IgD-negative memory B cell (primary cell): ENCODE results near the gene PIK3CG. TPM values are rescaled to one million over a fixed set of nuclear protein-coding genes. Genes with fewer than 3 reads are reported as not detected.
A peak's percentile ranks its signal among the peaks of the same experiment; 100 is the strongest.
"Not testable (repeated sequence)": the region's sequence is repeated elsewhere in the genome, so short reads cannot be mapped to it uniquely, and the experiment has no call there.

Experiments used
- H3K27ac Mint-ChIP-seq, 3 donors: one replicate each; pipeline ENCODE4 v1.8.0; 2020 to 2022; ENCODE audit warnings: mild to moderate bottlenecking in 3 of 3, mixed read lengths in 3 of 3, moderate library complexity in 1 of 3
- H3K27me3 Mint-ChIP-seq: one replicate; pipeline ENCODE4 v1.8.0; 2021; ENCODE audit warnings: mixed read lengths
- H3K36me3 Mint-ChIP-seq: one replicate; pipeline ENCODE4 v1.8.0; 2020; ENCODE audit warnings: mild to moderate bottlenecking, mixed read lengths
- H3K4me1 Mint-ChIP-seq, 3 donors: one replicate each; pipeline ENCODE4 v1.8.0; 2020 to 2022; ENCODE audit warnings: mixed read lengths in 3 of 3, mild to moderate bottlenecking in 1 of 3
- H3K4me3 Mint-ChIP-seq, 4 donors: one replicate each; pipeline ENCODE4 v1.8.0; 2020 to 2022; ENCODE audit warnings: mild to moderate bottlenecking in 4 of 4, mixed read lengths in 4 of 4, moderate library complexity in 3 of 4
- H3K9me3 Mint-ChIP-seq, 3 donors: one replicate each; pipeline ENCODE4 v1.8.0; 2020 to 2021; ENCODE audit warnings: mixed read lengths in 3 of 3, mild to moderate bottlenecking in 1 of 3
- polyA plus RNA-seq: library from polyadenylated mRNA; unstranded; fragments of 300-500 nt; fragmentation: Illumina TruSeq; gene quantifications from one replicate; pipeline ENCODE4 v1.2.3, GENCODE V29; 2021

Gene PIK3CG
- polyA plus RNA-seq, 1 donor from 2014 or later: 27.7 TPM

GRCh38 chr7:106844279-106844997 is 20.6 kb upstream of the PIK3CG start:
- Mint-ChIP-seq H3K9me3 (peaks cover 0 to 2% (median 2%) of the 10 kb centered on the region in 3 donors), H3K36me3 (no peaks in the 10 kb centered on the region), H3K4me3 (no peak overlapping the region), H3K4me1 (peaks cover 7 to 13% (median 12%) of the 10 kb centered on the region in 3 donors), H3K27ac (peak overlapping the region in 1 of 3 donors; percentile 72), H3K27me3 (no peaks in the 10 kb centered on the region)

- Mint-ChIP-seq H3K27ac (no peak overlapping the region), H3K4me3 (no peak overlapping the region), H3K27me3 (no peaks in the 10 kb centered on the region), H3K4me1 (no peaks in the 10 kb centered on the region), H3K36me3 (no peaks in the 10 kb centered on the region), H3K9me3 (peaks cover 0 to 2% (median 2%) of the 10 kb centered on the region in 3 donors)
Observed at GRCh38 chr7:106848049-106848448, 17.0 kb upstream of the PIK3CG start.

GRCh38 chr7:106848851-106849442 is 16.1 kb upstream of the PIK3CG start:
- H3K4me3 Mint-ChIP-seq: no peak overlapping the region
- H3K9me3 Mint-ChIP-seq: peaks cover 0 to 2% (median 2%) of the 10 kb centered on the region in 3 donors
- H3K27me3 Mint-ChIP-seq: no peaks in the 10 kb centered on the region
- peaks cover 0 to 1% (median 0%) of the 10 kb centered on the region in 3 donors for H3K4me1 Mint-ChIP-seq
- no peak overlapping the region for H3K27ac Mint-ChIP-seq
- H3K36me3 Mint-ChIP-seq: no peaks in the 10 kb centered on the region

- not testable (repeated sequence) for H3K36me3 Mint-ChIP-seq, H3K4me1 Mint-ChIP-seq, H3K4me3 Mint-ChIP-seq, H3K27ac Mint-ChIP-seq, H3K9me3 Mint-ChIP-seq, H3K27me3 Mint-ChIP-seq
Observed at GRCh38 chr7:106851632-106852031, 13.4 kb upstream of the PIK3CG start.

GRCh38 chr7:106853250-106853908 is 11.7 kb upstream of the PIK3CG start:
- Mint-ChIP-seq H3K36me3 (no peaks in the 10 kb centered on the region), H3K27me3 (no peaks in the 10 kb centered on the region), H3K4me3 (no peak overlapping the region), H3K27ac (no peak overlapping the region), H3K4me1 (peaks cover 0 to 7% (median 5%) of the 10 kb centered on the region in 3 donors), H3K9me3 (peaks cover 0 to 2% (median 0%) of the 10 kb centered on the region in 3 donors)

- Mint-ChIP-seq H3K4me1 (peaks cover 0 to 7% (median 5%) of the 10 kb centered on the region in 3 donors), H3K27ac (no peak overlapping the region), H3K36me3 (no peaks in the 10 kb centered on the region), H3K9me3 (peaks cover 0 to 2% (median 0%) of the 10 kb centered on the region in 3 donors), H3K27me3 (no peaks in the 10 kb centered on the region), H3K4me3 (no peak overlapping the region)
Observed at GRCh38 chr7:106855540-106856132, 9.4 kb upstream of the PIK3CG start.

- Mint-ChIP-seq H3K36me3 (no peaks in the 10 kb centered on the region), H3K27me3 (no peaks in the 10 kb centered on the region), H3K4me3 (peak overlapping the region in 1 of 4 donors; percentile 5), H3K27ac (peak overlapping the region in 1 of 3 donors; percentile 86), H3K4me1 (peaks cover 11 to 29% (median 21%) of the 10 kb centered on the region in 3 donors), H3K9me3 (peaks cover 0 to 2% (median 0%) of the 10 kb centered on the region in 3 donors)
Observed at GRCh38 chr7:106858618-106859532, 6.2 kb upstream of the PIK3CG start.

- H3K4me1 Mint-ChIP-seq: peaks cover 33 to 39% (median 33%) of the 10 kb centered on the region in 3 donors
- H3K36me3 Mint-ChIP-seq: no peaks in the 10 kb centered on the region
- H3K27ac Mint-ChIP-seq: peak overlapping the region in 2 of 3 donors; percentile 73 to 98
- H3K4me3 Mint-ChIP-seq: no peak overlapping the region
- H3K9me3 Mint-ChIP-seq: no peaks in the 10 kb centered on the region
- H3K27me3 Mint-ChIP-seq: no peaks in the 10 kb centered on the region
Observed at GRCh38 chr7:106862317-106863089, 2.6 kb upstream of the PIK3CG start.

- peak overlapping the region in 2 of 4 donors; percentile 96 to 99 for H3K4me3 Mint-ChIP-seq
- no peaks in the 10 kb centered on the region for H3K27me3 Mint-ChIP-seq
- peaks cover 1% of the 10 kb centered on the region for H3K36me3 Mint-ChIP-seq
- peak overlapping the region; percentile 77 to 98 (median 95) for H3K27ac Mint-ChIP-seq
- H3K9me3 Mint-ChIP-seq: no peaks in the 10 kb centered on the region
- H3K4me1 Mint-ChIP-seq: peaks cover 33 to 41% (median 36%) of the 10 kb centered on the region in 3 donors
Observed at GRCh38 chr7:106863274-106863997, 1.6 kb upstream of the PIK3CG start.

GRCh38 chr7:106864298-106865081 is 592 bp upstream of the PIK3CG start:
- H3K9me3 Mint-ChIP-seq: no peaks in the 10 kb centered on the region
- no peaks in the 10 kb centered on the region for H3K27me3 Mint-ChIP-seq
- H3K36me3 Mint-ChIP-seq: peaks cover 8% of the 10 kb centered on the region
- H3K4me3 Mint-ChIP-seq: peak overlapping the region; percentile 90 to 99 (median 98)
- H3K4me1 Mint-ChIP-seq: peaks cover 33 to 51% (median 46%) of the 10 kb centered on the region in 3 donors
- peak overlapping the region; percentile 77 to 98 (median 95) for H3K27ac Mint-ChIP-seq

GRCh38 chr7:106866298-106867281 is 1.5 kb downstream of the PIK3CG start:
- H3K4me1 Mint-ChIP-seq: peaks cover 46 to 67% (median 58%) of the 10 kb centered on the region in 3 donors
- no peaks in the 10 kb centered on the region for H3K27me3 Mint-ChIP-seq
- peaks cover 12% of the 10 kb centered on the region for H3K36me3 Mint-ChIP-seq
- H3K27ac Mint-ChIP-seq: peak overlapping the region; percentile 77 to 95 (median 93)
- no peaks in the 10 kb centered on the region for H3K9me3 Mint-ChIP-seq
- peak overlapping the region; percentile 90 to 99 (median 98) for H3K4me3 Mint-ChIP-seq
